ENCODE data around the gene PAX3. TPM values are rescaled to one million over a fixed set of nuclear protein-coding genes. Genes with fewer than 3 reads are reported as not detected.

Gene PAX3
- total and polyA plus RNA-seq, 4 donors: not detected

DNA sequence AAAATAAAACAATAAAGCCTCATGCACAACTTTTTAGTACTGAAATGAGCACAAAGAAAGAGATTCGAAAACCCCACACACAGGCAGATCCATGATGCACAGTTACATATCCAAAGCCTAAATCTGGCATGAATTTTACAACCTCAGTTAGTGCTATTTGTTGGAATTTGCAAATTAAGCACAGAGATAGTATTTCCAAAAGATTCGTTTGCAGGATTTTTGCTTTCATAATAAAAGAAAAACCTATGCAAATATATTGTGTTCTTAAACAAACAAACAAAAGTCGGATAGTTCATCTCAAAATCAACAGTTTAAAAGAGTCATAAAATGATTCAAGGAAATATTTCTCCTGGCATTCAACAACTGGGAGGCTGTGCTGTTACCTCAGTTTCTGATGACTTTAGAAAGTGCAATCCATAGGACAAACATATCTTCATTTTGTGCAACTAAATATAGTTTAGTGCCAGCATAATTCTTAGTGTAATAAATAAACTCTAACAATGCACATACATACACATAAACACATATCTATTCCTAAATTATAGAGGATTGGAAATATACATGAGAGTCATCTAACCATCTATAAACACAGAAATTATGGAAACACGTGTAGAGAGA is 10.8 kb downstream of the PAX3 start:
- WGBS, 2 donors: 22 to 30% methylated on average over 4 of the region's 4 CpGs
- ATAC-seq (ENCODE audit: insufficient read depth, low FRiP score): no peak
- no peak overlapping the region for H3K9ac ChIP-seq (ENCODE audit: insufficient read depth in 1 of 2, low read length in 2 of 2)

GRCh38 chr2:222284466-222284865 is 14.3 kb downstream of the PAX3 start:
- no peak overlapping the region for H3K4me3 ChIP-seq
- H3K27me3 ChIP-seq (ENCODE audit: control insufficient read depth in 3 of 3, insufficient read depth in 3 of 3, low read length in 2 of 3): peaks cover 4 to 82% (median 71%) of the 10 kb centered on the region in 3 donors
- H3K36me3 ChIP-seq (ENCODE audit: control insufficient read depth in 4 of 4, insufficient read depth in 4 of 4, low read length in 4 of 4): no peaks in the 10 kb centered on the region
- no peak overlapping the region for H3K9ac ChIP-seq (ENCODE audit: insufficient read depth in 1 of 2, low read length in 2 of 2)
- no peak overlapping the region for H3K27ac ChIP-seq (ENCODE audit: low read depth in 1 of 2, low read length in 1 of 2)
- no peak for TF ChIP-seq CTCF (IDR thresholded peaks at IDR 0.05; ENCODE audit: control extremely low read depth, extremely low read depth)
- H3K9me3 ChIP-seq (ENCODE audit: control insufficient read depth in 4 of 4, insufficient read depth in 3 of 4, low read length in 3 of 4): no peaks in the 10 kb centered on the region
- no peak for DNase-seq
- no peaks in the 10 kb centered on the region for H3K4me1 ChIP-seq (ENCODE audit: control insufficient read depth in 5 of 5, insufficient read depth in 5 of 5, low read length in 5 of 5)
- ATAC-seq (ENCODE audit: insufficient read depth, low FRiP score): no peak
- WGBS, 2 donors: 48 to 55% methylated on average over 3 of the region's 3 CpGs

More for the DNA sequence above, 10.8 kb downstream of the PAX3 start:
- no peak overlapping the region for H3K27ac ChIP-seq (ENCODE audit: low read depth in 1 of 2, low read length in 1 of 2)
- DNase-seq: no peak
- no peak for TF ChIP-seq CTCF (IDR thresholded peaks at IDR 0.05; ENCODE audit: control extremely low read depth, extremely low read depth)
- H3K27me3 ChIP-seq (ENCODE audit: control insufficient read depth in 3 of 3, insufficient read depth in 3 of 3, low read length in 2 of 3): peaks cover 7 to 95% (median 95%) of the 10 kb centered on the region in 3 donors
- H3K9me3 ChIP-seq (ENCODE audit: control insufficient read depth in 4 of 4, insufficient read depth in 3 of 4, low read length in 3 of 4): peaks cover 0 to 2% (median 0%) of the 10 kb centered on the region in 4 donors
- no peak overlapping the region for H3K4me3 ChIP-seq
- peaks cover 0 to 8% (median 2%) of the 10 kb centered on the region in 5 donors for H3K4me1 ChIP-seq (ENCODE audit: control insufficient read depth in 5 of 5, insufficient read depth in 5 of 5, low read length in 5 of 5)
- H3K36me3 ChIP-seq (ENCODE audit: control insufficient read depth in 4 of 4, insufficient read depth in 4 of 4, low read length in 4 of 4): no peaks in the 10 kb centered on the region

DNA sequence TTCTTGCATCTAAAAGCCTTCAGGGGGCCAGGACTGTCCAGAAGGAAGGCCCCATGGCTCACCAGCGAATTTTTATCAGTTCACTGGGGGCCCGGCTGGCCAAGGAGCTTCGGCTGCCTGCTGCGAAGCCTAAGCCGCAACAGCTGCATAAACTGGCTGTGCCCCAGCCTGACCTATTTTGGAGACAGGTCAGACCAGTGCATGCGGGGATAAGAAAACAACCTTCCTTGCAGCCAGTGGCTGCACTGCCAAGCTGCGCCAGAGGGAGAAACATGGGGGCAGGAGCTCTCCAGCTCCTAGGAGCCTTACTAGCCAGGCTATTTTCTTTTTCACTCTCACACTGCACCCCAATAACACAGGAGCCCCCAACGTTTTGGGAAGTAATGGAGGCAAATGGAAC is 15.2 kb downstream of the PAX3 start:
- Histone ChIP-seq H3K27ac (ENCODE audit: low read depth in 1 of 2, low read length in 1 of 2) (no peak overlapping the region), H3K36me3 (ENCODE audit: control insufficient read depth in 4 of 4, insufficient read depth in 4 of 4, low read length in 4 of 4) (no peaks in the 10 kb centered on the region), H3K27me3 (ENCODE audit: control insufficient read depth in 3 of 3, insufficient read depth in 3 of 3, low read length in 2 of 3) (peaks cover 0 to 76% (median 65%) of the 10 kb centered on the region in 3 donors), H3K9ac (ENCODE audit: insufficient read depth in 1 of 2, low read length in 2 of 2) (no peak overlapping the region), H3K4me3 (no peak overlapping the region), H3K9me3 (ENCODE audit: control insufficient read depth in 4 of 4, insufficient read depth in 3 of 4, low read length in 3 of 4) (peaks cover 0 to 2% (median 0%) of the 10 kb centered on the region in 4 donors), H3K4me1 (ENCODE audit: control insufficient read depth in 5 of 5, insufficient read depth in 5 of 5, low read length in 5 of 5) (no peaks in the 10 kb centered on the region)
- no peak for DNase-seq
- no peak for TF ChIP-seq CTCF (IDR thresholded peaks at IDR 0.05; ENCODE audit: control extremely low read depth, extremely low read depth)
- ATAC-seq (ENCODE audit: insufficient read depth, low FRiP score): no peak
- 31% methylated on average over 8 of the region's 8 CpGs for WGBS, 2 donors

- Histone ChIP-seq H3K27ac (ENCODE audit: low read depth in 1 of 2, low read length in 1 of 2) (no peak overlapping the region), H3K9ac (ENCODE audit: insufficient read depth in 1 of 2, low read length in 2 of 2) (no peak overlapping the region), H3K4me1 (ENCODE audit: control insufficient read depth in 5 of 5, insufficient read depth in 5 of 5, low read length in 5 of 5) (no peaks in the 10 kb centered on the region), H3K36me3 (ENCODE audit: control insufficient read depth in 4 of 4, insufficient read depth in 4 of 4, low read length in 4 of 4) (no peaks in the 10 kb centered on the region), H3K4me3 (no peak overlapping the region), H3K27me3 (ENCODE audit: control insufficient read depth in 3 of 3, insufficient read depth in 3 of 3, low read length in 2 of 3) (peaks cover 0 to 63% (median 51%) of the 10 kb centered on the region in 3 donors), H3K9me3 (ENCODE audit: control insufficient read depth in 4 of 4, insufficient read depth in 3 of 4, low read length in 3 of 4) (peaks cover 0 to 2% (median 0%) of the 10 kb centered on the region in 4 donors)
- no peak for DNase-seq
- no peak for ATAC-seq (ENCODE audit: insufficient read depth, low FRiP score)
- TF ChIP-seq CTCF (IDR thresholded peaks at IDR 0.05; ENCODE audit: control extremely low read depth, extremely low read depth): no peak
Observed at GRCh38 chr2:222281506-222281905, 17.3 kb downstream of the PAX3 start.
